ENCODE results near the gene CCDC50. TPM values are rescaled to one million over a fixed set of nuclear protein-coding genes. Genes with fewer than 3 reads are reported as not detected.
A peak's percentile ranks its signal among the peaks of the same experiment; 100 is the strongest.

Gene CCDC50
- polyA plus RNA-seq (2014; cell fraction: cytosol; rRNA removed) = 34.3 and 40.3 TPM in 2 replicates
- 35.9 and 36.2 TPM in 2 replicates for polyA plus RNA-seq (2014; cell fraction: nucleus; rRNA removed)

DNA sequence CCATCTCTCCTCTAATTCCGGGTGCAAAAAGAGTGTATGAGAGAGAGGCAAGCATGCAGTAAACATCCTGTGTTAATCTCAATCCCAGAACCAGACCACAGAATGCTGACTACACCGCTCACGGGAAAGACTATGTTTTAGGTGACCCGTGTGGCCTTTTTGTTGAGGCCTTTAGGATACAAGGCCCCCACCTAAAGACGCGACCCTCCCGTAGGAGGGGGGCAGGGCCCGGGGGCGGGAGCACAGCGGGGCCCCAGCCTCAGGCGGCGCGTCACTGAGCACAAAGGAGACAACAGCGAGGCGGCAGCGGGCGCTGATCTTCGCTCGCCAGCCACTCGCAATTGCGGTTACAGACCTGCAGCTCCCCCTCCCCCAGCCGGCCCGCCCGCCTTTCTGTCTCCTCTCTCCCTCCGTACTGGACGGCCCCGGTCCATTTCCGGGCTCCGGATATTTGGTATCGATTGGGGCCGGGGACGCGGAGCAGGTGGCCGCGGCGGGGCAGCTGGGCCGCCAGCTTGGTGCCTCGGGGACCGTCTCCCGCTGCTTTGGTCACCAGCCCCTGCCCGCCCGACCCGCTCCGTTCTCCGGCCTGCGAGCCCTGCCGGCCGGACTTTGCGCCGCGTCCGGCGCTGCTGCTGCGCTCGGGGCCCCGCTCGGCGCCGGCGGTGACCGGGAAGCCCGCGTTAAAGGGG, at the start of gene CCDC50:
CCDC50 (plus strand) TSS at position 433 of the 692 bp plus-strand sequence. CDS start 281 bp downstream, outside the sequence.
- peak; percentile 76 for DNase-seq (ENCODE audit: low spot score)

- no peak for DNase-seq (ENCODE audit: low spot score)
Measured at GRCh38 chr3:191280111-191280510, 49.1 kb upstream of the CCDC50 start.

DNA sequence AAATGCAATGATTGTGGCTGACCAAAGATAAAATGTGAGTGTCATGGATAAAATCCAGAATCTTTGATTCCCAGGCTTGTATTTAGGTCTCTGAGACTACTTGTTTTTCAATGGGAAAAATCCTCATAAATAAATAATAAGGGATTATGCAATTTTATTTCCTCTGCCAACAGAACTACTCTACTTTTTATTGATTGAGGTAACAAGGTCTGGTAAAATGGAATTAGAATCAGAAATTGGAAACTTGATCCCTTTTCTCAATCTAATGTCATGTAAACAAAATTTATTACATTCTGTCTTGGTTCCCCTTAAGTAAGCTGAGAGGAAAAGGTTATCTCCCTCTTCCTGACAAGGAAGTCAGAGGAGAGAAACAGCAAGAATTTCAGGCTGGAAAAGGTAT, 48.3 kb upstream of the CCDC50 start:
- no peak for DNase-seq (ENCODE audit: low spot score)

GRCh38 chr3:191282251-191283185, 46.7 kb upstream of the CCDC50 start:
- no peak for DNase-seq (ENCODE audit: low spot score)

- no peak for DNase-seq (ENCODE audit: low spot score)
Measured at GRCh38 chr3:191283400-191283799, 45.8 kb upstream of the CCDC50 start.

- DNase-seq (ENCODE audit: low spot score) = no peak
Measured at GRCh38 chr3:191290311-191291025, 38.7 kb upstream of the CCDC50 start.

- DNase-seq (ENCODE audit: low spot score) = no peak
Measured at GRCh38 chr3:191292243-191293015, 36.8 kb upstream of the CCDC50 start.

GRCh38 chr3:191294291-191294690, 34.9 kb upstream of the CCDC50 start:
- DNase-seq (ENCODE audit: low spot score) = no peak

DNA sequence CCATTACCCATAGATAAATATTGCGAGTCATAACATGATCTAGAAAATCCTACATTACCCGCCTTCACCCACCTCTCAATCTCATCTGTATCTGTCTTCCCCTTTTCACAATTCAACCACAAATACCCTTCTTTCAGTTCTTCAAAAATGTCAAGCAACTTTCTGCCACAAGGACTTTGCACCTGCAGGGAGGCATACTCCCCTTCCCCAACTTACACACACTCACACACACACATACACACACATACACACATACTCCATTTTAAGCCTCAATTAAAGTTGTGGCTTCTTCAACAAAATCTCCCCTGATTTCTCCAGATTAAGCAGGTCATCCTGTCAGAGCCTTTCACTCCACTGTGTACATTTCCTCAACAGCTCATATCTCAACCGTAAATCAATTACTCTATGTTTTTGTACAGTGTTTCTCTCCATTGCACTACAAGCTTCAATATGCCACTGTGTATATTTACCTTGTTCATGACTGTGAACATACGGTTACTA, 33.1 kb upstream of the CCDC50 start:
- no peak for DNase-seq (ENCODE audit: low spot score)

DNA sequence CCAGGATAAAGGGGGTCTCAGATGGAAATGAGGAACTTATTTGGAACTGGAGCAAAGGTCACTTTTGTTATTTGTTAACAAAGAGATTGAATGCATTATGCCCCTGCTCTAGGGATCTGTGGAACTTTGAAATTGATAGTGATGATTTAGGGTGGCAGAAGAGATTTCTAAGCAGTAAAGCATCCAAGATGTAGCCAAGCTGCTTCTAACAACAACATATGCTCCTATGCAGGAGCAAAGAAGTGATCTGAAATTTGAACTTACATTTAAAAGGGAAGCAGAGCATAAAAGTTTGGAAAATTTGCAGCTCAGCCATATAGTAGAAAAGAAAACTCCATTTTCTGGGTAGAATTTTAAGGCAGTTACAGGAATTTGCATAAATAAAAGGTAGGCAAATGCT, 30.3 kb upstream of the CCDC50 start:
- DNase-seq (ENCODE audit: low spot score) = no peak

GRCh38 chr3:191300422-191300821, 28.8 kb upstream of the CCDC50 start:
- no peak for DNase-seq (ENCODE audit: low spot score)

DNA sequence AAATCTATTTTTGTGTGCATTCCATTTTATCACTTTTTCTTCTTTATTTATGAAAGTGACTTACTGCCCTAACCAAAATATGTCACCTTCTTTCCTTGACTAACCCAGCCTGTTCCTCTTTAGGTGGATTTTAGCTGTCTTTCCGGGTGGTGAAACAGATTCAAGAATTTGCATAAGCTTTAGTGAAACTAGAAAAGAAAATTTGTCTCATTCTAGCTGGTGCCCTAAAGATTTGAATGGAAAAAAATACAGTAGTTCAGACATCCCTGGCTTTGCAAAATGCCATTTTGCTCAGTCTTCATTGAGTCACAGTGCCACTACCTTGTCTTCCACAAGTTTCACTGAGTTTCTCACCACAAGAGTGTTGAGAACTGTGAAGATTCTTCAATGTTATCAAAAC, 28.2 kb upstream of the CCDC50 start:
- no peak for DNase-seq (ENCODE audit: low spot score)

DNA sequence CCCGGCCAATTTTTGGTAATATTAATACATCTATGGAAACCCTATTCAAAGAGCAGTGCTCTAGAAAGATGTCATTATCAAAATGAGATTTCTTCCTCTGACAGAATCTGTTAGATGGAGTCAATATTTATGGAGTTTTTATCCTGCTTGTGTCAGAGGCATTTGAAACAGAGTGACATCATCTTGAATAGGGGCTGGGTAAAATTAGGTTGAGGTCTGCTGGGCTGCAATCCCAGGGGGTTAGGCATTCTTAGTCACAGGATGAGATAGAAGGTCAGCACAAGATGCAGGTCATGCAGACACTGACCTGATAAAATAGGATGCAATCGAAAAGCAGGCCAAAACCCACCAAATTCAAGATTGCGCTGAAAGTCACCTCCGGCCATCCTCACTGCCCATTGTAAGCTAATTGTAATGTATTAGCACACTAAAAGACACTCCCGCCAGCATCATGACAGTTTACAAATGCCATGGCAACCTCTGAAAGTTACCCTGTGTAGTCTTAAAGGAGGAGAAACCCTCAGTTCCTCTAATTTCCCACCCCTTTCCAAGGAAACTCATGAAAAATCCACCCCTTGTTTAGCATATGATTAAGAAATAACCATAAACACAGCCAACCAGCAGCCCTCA, 27.3 kb upstream of the CCDC50 start:
- DNase-seq (ENCODE audit: low spot score) = no peak

DNA sequence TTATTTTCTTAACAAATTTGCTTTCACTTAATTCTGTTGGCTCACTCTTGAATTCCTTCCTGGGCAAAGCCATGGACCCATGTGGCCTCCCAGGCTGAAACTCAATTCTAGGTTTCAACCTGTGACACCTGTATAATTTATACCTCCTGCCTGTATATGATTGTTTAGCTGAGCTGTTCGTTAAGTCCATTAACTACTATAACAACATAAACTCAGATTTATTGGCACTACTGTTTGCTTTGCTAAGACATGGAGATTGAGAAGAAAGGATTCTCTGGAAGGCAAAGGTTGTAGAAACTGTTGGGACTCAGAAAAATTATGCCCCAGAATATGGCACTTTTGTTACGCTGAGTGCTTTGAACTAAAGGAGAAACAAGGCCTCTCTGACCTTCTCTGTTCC, 26.7 kb upstream of the CCDC50 start:
- DNase-seq (ENCODE audit: low spot score) = no peak

- peak; percentile 49 for DNase-seq (ENCODE audit: low spot score)
Measured at GRCh38 chr3:191303596-191303995, 25.6 kb upstream of the CCDC50 start.

- DNase-seq (ENCODE audit: low spot score) = no peak
Measured at GRCh38 chr3:191306428-191306827, 22.8 kb upstream of the CCDC50 start.

DNA sequence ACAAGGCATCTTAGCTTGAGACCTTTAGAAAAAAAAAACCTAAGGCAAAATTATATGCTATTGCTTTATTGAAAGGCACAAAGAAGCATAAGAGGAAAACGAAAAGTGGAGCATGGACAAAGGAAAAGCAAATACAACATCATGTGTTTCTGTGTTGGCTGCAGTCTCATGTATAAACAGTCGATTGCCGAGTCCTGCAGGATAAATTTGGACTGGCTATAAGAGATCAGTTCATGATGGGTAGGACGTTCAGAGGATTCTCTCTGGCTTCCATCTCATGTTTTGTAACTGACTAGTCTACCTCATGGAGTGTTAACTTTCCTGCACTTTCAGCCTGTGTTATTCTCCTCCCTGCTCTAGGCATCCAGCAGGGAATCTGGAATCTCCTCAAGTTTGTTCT, 21.9 kb upstream of the CCDC50 start:
- no peak for DNase-seq (ENCODE audit: low spot score)

GRCh38 chr3:191313296-191313695, 15.9 kb upstream of the CCDC50 start:
- DNase-seq (ENCODE audit: low spot score) = no peak

- no peak for DNase-seq (ENCODE audit: low spot score)
Measured at GRCh38 chr3:191314109-191314728, 15.0 kb upstream of the CCDC50 start.

Measured in SK-N-DZ (cell line).